Endometrium (tissue), 2 donors: ENCODE results near the gene SYTL5.

Experiments used
- FAIRE-seq: peaks from 2 replicates; lab custom pipeline; 2012; peaks lifted over from hg19 to GRCh38; lab: Jason Lieb, UNC
- donor health status: control.
- donor health status: control.

SYTL5 gene

GRCh38 chrX:38089173-38089982 is 83.0 kb downstream of the SYTL5 start:
- no peak for FAIRE-seq

GRCh38 chrX:38095971-38096529 is 89.7 kb downstream of the SYTL5 start:
- no peak for FAIRE-seq

GRCh38 chrX:38099688-38100087 is 93.3 kb downstream of the SYTL5 start:
- FAIRE-seq: no peak

GRCh38 chrX:38102240-38102639 is 95.9 kb downstream of the SYTL5 start:
- no peak for FAIRE-seq

GRCh38 chrX:38102875-38103274 is 96.5 kb downstream of the SYTL5 start:
- no peak for FAIRE-seq

- FAIRE-seq: no peak
These were observed 97.8 kb downstream of the SYTL5 start for GRCh38 chrX:38103857-38104812.

GRCh38 chrX:38105216-38105725 is 98.9 kb downstream of the SYTL5 start:
- no peak for FAIRE-seq

GRCh38 chrX:38106991-38107655 is 100.8 kb downstream of the SYTL5 start:
- no peak for FAIRE-seq

GRCh38 chrX:38108364-38108763 is 102.0 kb downstream of the SYTL5 start:
- no peak for FAIRE-seq

GRCh38 chrX:38109042-38109898 is 102.9 kb downstream of the SYTL5 start:
- no peak for FAIRE-seq

- no peak for FAIRE-seq
These were observed 103.9 kb downstream of the SYTL5 start for GRCh38 chrX:38110231-38110630.

GRCh38 chrX:38111196-38111595 is 104.8 kb downstream of the SYTL5 start:
- FAIRE-seq: no peak

GRCh38 chrX:38112566-38112965 is 106.2 kb downstream of the SYTL5 start:
- FAIRE-seq: no peak

- FAIRE-seq: no peak
These were observed 110.4 kb downstream of the SYTL5 start for GRCh38 chrX:38116706-38117105.

GRCh38 chrX:38117485-38117884 is 111.1 kb downstream of the SYTL5 start:
- FAIRE-seq: no peak

GRCh38 chrX:38124000-38124399 is 117.6 kb downstream of the SYTL5 start:
- no peak for FAIRE-seq

GRCh38 chrX:38126179-38126578 is 119.8 kb downstream of the SYTL5 start:
- FAIRE-seq: no peak

- FAIRE-seq: no peak
These were observed 121.6 kb downstream of the SYTL5 start for GRCh38 chrX:38127961-38128360.

GRCh38 chrX:38129366-38129765 is 123.0 kb downstream of the SYTL5 start:
- no peak for FAIRE-seq

GRCh38 chrX:38138157-38138891 is 132.0 kb downstream of the SYTL5 start:
- FAIRE-seq: no peak
